Breast epithelium (tissue), 4 donors: Measurements from ENCODE around the gene RNU5D-1. TPM values are rescaled to one million over a fixed set of nuclear protein-coding genes. Genes with fewer than 3 reads are reported as not detected.

Source experiments
- DNase-seq, 2 donors: peaks; one replicate each; pipeline ENCODE4 v3.0.0-alpha.2; 2019; ENCODE audit warnings: low spot score in 2 of 2
- H3K27ac ChIP-seq, 2 donors: fragments of 200-600 bp; sonication (generic) in 1 of 2; one replicate each; pipeline ENCODE4 v1.5.1; 2016 to 2019; ENCODE audit warnings: mild to moderate bottlenecking in 1 of 2
- H3K27me3 ChIP-seq, 2 donors: fragments of 200-600 bp; sonication (generic) in 1 of 2; one replicate each; pipeline versions ENCODE4 v1.5.1 to v1.6.0; 2017 to 2019; ENCODE audit warnings: control low read depth in 1 of 2, mild to moderate bottlenecking in 1 of 2
- H3K36me3 ChIP-seq: fragments of 200-600 bp; one replicate; pipeline ENCODE4 v1.5.1; 2019
- H3K4me1 ChIP-seq, 2 donors: fragments of 200-600 bp; sonication (generic); one replicate each; pipeline ENCODE4 v1.5.1; 2016 to 2019; ENCODE audit warnings: control low read depth in 1 of 2
- H3K4me3 ChIP-seq, 3 donors: fragments of 200-600 bp; sonication (generic); 1 replicate in 2 of 3; 2 replicates in 1 of 3; pipeline ENCODE4 v1.5.1; 2016 to 2019; ENCODE audit warnings: mild to moderate bottlenecking in 3 of 3, moderate library complexity in 2 of 3
- H3K9me3 ChIP-seq, 2 donors: fragments of 200-600 bp; sonication (generic) in 1 of 2; one replicate each; pipeline ENCODE4 v1.5.1; 2016 to 2019; ENCODE audit warnings: control low read depth in 1 of 2
- CTCF ChIP-seq, 3 donors: fragments of 450-650 bp; IDR thresholded peaks; one replicate each; pipeline ENCODE4 v1.5.1; 2016 to 2017; ENCODE audit warnings: antibody characterized with exemption in 3 of 3, mild to moderate bottlenecking in 3 of 3, moderate library complexity in 3 of 3
- POLR2A ChIP-seq: fragments of 450-650 bp; IDR thresholded peaks from one replicate; pipeline ENCODE4 v1.6.1; 2016; ENCODE audit warnings: antibody characterized with exemption, mild to moderate bottlenecking, moderate library complexity
- POLR2AphosphoS5 ChIP-seq, 3 donors: sonication (generic); formaldehyde crosslinking; IDR thresholded peaks; one replicate each; pipeline ENCODE4 v1.6.1; 2017; ENCODE audit warnings: antibody characterized with exemption in 3 of 3
- intact Hi-C: fragments of 100-400 bp; cut with DNase I; formaldehyde crosslinking; loops from one replicate; pipeline ENCODE4 v1.15.1; 2023; ENCODE audit warnings: low total_unique reads
- total RNA-seq, 3 donors: library from RNA; depleted of rRNA; stranded (reverse); fragments of >200 nt; gene quantifications; one replicate each; pipeline ENCODE4 v1.1.0, GENCODE V29; 2016

Gene RNU5D-1
- total RNA-seq, 3 donors from 2014 or later, result not detected

- no peaks in the 10 kb centered on the region for H3K36me3 ChIP-seq
- no peaks in the 10 kb centered on the region for H3K27me3 ChIP-seq
- no peak for DNase-seq
- intact Hi-C loops, result no loop called here
- H3K9me3 ChIP-seq, result no peaks in the 10 kb centered on the region
- peak overlapping the region in 1 of 2 donors; percentile 45 for H3K27ac ChIP-seq
- H3K4me3 ChIP-seq, result no peak overlapping the region
- TF ChIP-seq POLR2AphosphoS5 (IDR thresholded peaks at IDR 0.05) (peak in 2 of 3 donors; percentile 11 to 83), POLR2A (peak; percentile 80), CTCF (IDR thresholded peaks at IDR 0.05) (no peak)
- H3K4me1 ChIP-seq, result no peaks in the 10 kb centered on the region
These were observed 9.2 kb downstream of the RNU5D-1 start for GRCh38 chr1:44721485-44722361.

- no peak for DNase-seq
- Histone ChIP-seq H3K36me3 (no peaks in the 10 kb centered on the region), H3K4me3 (no peak overlapping the region), H3K9me3 (no peaks in the 10 kb centered on the region), H3K27ac (no peak overlapping the region), H3K4me1 (no peaks in the 10 kb centered on the region), H3K27me3 (no peaks in the 10 kb centered on the region)
- intact Hi-C loops, result no loop called here
- no peak for TF ChIP-seq POLR2AphosphoS5 (IDR thresholded peaks at IDR 0.05)
- TF ChIP-seq POLR2A, result no peak
- no peak for TF ChIP-seq CTCF (IDR thresholded peaks at IDR 0.05)
These were observed 10.7 kb downstream of the RNU5D-1 start for GRCh38 chr1:44720281-44720680.

- Histone ChIP-seq H3K27ac (no peak overlapping the region), H3K9me3 (no peaks in the 10 kb centered on the region), H3K4me1 (no peaks in the 10 kb centered on the region), H3K4me3 (no peak overlapping the region), H3K27me3 (no peaks in the 10 kb centered on the region), H3K36me3 (no peaks in the 10 kb centered on the region)
- intact Hi-C loops, result no loop called here
- no peak for TF ChIP-seq POLR2AphosphoS5 (IDR thresholded peaks at IDR 0.05)
- no peak for TF ChIP-seq POLR2A
- no peak for TF ChIP-seq CTCF (IDR thresholded peaks at IDR 0.05)
- DNase-seq, result no peak
These were observed 11.7 kb downstream of the RNU5D-1 start for GRCh38 chr1:44719318-44719717.

GRCh38 chr1:44718091-44718490, 12.9 kb downstream of the RNU5D-1 start:
- no peaks in the 10 kb centered on the region for H3K9me3 ChIP-seq
- TF ChIP-seq POLR2AphosphoS5 (IDR thresholded peaks at IDR 0.05), result no peak
- no peak for TF ChIP-seq CTCF (IDR thresholded peaks at IDR 0.05)
- no peak for TF ChIP-seq POLR2A
- H3K27ac ChIP-seq, result no peak overlapping the region
- no peaks in the 10 kb centered on the region for H3K27me3 ChIP-seq
- no peaks in the 10 kb centered on the region for H3K36me3 ChIP-seq
- DNase-seq, result no peak
- intact Hi-C loops, result no loop called here
- no peaks in the 10 kb centered on the region for H3K4me1 ChIP-seq
- no peak overlapping the region for H3K4me3 ChIP-seq

GRCh38 chr1:44717653-44718052, 13.3 kb downstream of the RNU5D-1 start:
- no peak overlapping the region for H3K4me3 ChIP-seq
- no peak overlapping the region for H3K27ac ChIP-seq
- TF ChIP-seq POLR2A (no peak), CTCF (IDR thresholded peaks at IDR 0.05) (no peak), POLR2AphosphoS5 (IDR thresholded peaks at IDR 0.05) (no peak)
- H3K27me3 ChIP-seq, result no peaks in the 10 kb centered on the region
- H3K9me3 ChIP-seq, result no peaks in the 10 kb centered on the region
- no peak for DNase-seq
- H3K4me1 ChIP-seq, result no peaks in the 10 kb centered on the region
- intact Hi-C loops, result no loop called here
- no peaks in the 10 kb centered on the region for H3K36me3 ChIP-seq
